ENCODE measurements around the gene RASAL1. TPM values are rescaled to one million over a fixed set of nuclear protein-coding genes. Genes with fewer than 3 reads are reported as not detected.

The RASAL1 gene
- polyA plus RNA-seq, 3 donors: 6.1 to 8.3 (median 7.6) TPM

Other genes starting within 250 kb of the RASAL1 start
- gene OAS1, start 228.8 kb downstream of the RASAL1 start, polyA plus RNA-seq (ENCODE audit: insufficient read length in 3 of 3): 10 to 100 TPM; 12.9 to 18.7 (median 13.4) TPM
- 10 to 100 TPM in 1 of 3 donors, 1 to 10 TPM in 2; 7.6 to 10.0 (median 9.6) TPM for gene OAS3, start 197.3 kb downstream of the RASAL1 start, polyA plus RNA-seq (ENCODE audit: insufficient read length in 3 of 3)
- 1 to 10 TPM; 7.7 to 9.9 (median 9.6) TPM for gene OAS2, start 157.2 kb downstream of the RASAL1 start, polyA plus RNA-seq (ENCODE audit: insufficient read length in 3 of 3)
- 10 to 100 TPM; 10.3 to 11.0 (median 10.3) TPM for gene DTX1, start 79.0 kb downstream of the RASAL1 start, polyA plus RNA-seq (ENCODE audit: insufficient read length in 3 of 3)
- 1 to 10 TPM in 2 of 3 donors, under 1 TPM in 1; 0.83 to 1.2 (median 1.1) TPM for gene CFAP73, start 14.0 kb upstream of the RASAL1 start, polyA plus RNA-seq (ENCODE audit: insufficient read length in 3 of 3)
- gene DDX54, start 49.7 kb upstream of the RASAL1 start, polyA plus RNA-seq (ENCODE audit: insufficient read length in 3 of 3): 10 to 100 TPM; 62.5 to 74.2 (median 64.0) TPM
- gene RITA1, start 50.0 kb upstream of the RASAL1 start, polyA plus RNA-seq (ENCODE audit: insufficient read length in 3 of 3): 10 to 100 TPM; 13.3 to 17.2 (median 13.5) TPM
- gene TPCN1, start 85.7 kb upstream of the RASAL1 start, polyA plus RNA-seq (ENCODE audit: insufficient read length in 3 of 3): 10 to 100 TPM; 22.8 to 26.3 (median 25.5) TPM
- gene SLC8B1, start 199.3 kb upstream of the RASAL1 start, polyA plus RNA-seq (ENCODE audit: insufficient read length in 3 of 3): 10 to 100 TPM; 10.4 to 11.6 (median 10.8) TPM
- 10 to 100 TPM; 15.6 to 19.5 (median 18.3) TPM for gene PLBD2, start 222.8 kb upstream of the RASAL1 start, polyA plus RNA-seq (ENCODE audit: insufficient read length in 3 of 3)

Data from right renal cortex interstitium (tissue), 3 donors.